Fibroblast of the aortic adventitia (primary cell): ENCODE results near the gene XPNPEP2. TPM values are rescaled to one million over a fixed set of nuclear protein-coding genes. Genes with fewer than 3 reads are reported as not detected.
"Not testable (repeated sequence)": the region's sequence is repeated elsewhere in the genome, so short reads cannot be mapped to it uniquely, and the experiment has no call there.

ENCODE experiments used
- DNase-seq: peaks from one replicate; pipeline ENCODE4 v3.0.0-alpha.2; 2010; ENCODE audit warnings: low read depth
- H3K4me3 ChIP-seq: 2 replicates; pipeline ENCODE4 v1.5.1; 2011; ENCODE audit warnings: low read depth, mild to moderate bottlenecking, control low read depth, low read length, moderate library complexity
- CTCF ChIP-seq: IDR thresholded peaks from 2 replicates; pipeline ENCODE4 v1.5.1; 2011; ENCODE audit warnings: mild to moderate bottlenecking, low read length, control low read depth, inconsistent platforms; ENCODE audit not compliant: insufficient read depth
- total RNA-seq: library from RNA; depleted of rRNA; stranded (reverse); fragments of >200 nt; gene quantifications from 2 replicates; pipeline ENCODE4 v1.2.3, GENCODE V29; 2012; ENCODE audit warnings: low replicate concordance

Gene XPNPEP2
- total RNA-seq, 1 donor: 5.7 TPM

GRCh38 chrX:129739578-129739977, 799 bp downstream of the XPNPEP2 start:
- no peak for TF ChIP-seq CTCF
- no peak for DNase-seq

GRCh38 chrX:129741880-129742758, 3.3 kb downstream of the XPNPEP2 start:
- TF ChIP-seq CTCF: no peak
- no peak overlapping the region for H3K4me3 ChIP-seq
- no peak for DNase-seq

More at GRCh38 chrX:129739578-129739977, 799 bp downstream of the XPNPEP2 start:
- H3K4me3 ChIP-seq: peak overlapping the region; percentile 31

- not testable (repeated sequence) for H3K4me3 ChIP-seq, DNase-seq
These were observed 4.0 kb downstream of the XPNPEP2 start for GRCh38 chrX:129742759-129743152.

- DNase-seq: no peak
- no peak for TF ChIP-seq CTCF
- H3K4me3 ChIP-seq: no peak overlapping the region
These were observed 5.0 kb downstream of the XPNPEP2 start for GRCh38 chrX:129743821-129744220.

- no peak for TF ChIP-seq CTCF
- no peak overlapping the region for H3K4me3 ChIP-seq
- DNase-seq: no peak
These were observed 6.1 kb downstream of the XPNPEP2 start for GRCh38 chrX:129744861-129745321.

GRCh38 chrX:129746557-129747470, 8.0 kb downstream of the XPNPEP2 start:
- TF ChIP-seq CTCF: no peak
- H3K4me3 ChIP-seq: no peak overlapping the region
- DNase-seq: peak; percentile 22

- no peak for DNase-seq
- H3K4me3 ChIP-seq: no peak overlapping the region
- no peak for TF ChIP-seq CTCF
These were observed 8.8 kb downstream of the XPNPEP2 start for GRCh38 chrX:129747533-129747932.
